Activated naive CD4-positive, alpha-beta T cell treated with anti-CD3 and anti-CD28 coated beads, Interleukin-2, amount 10 ng/mL, durations not matched to agents 7 days and 5 days (primary cell): ENCODE measurements around the gene MARCHF4.

Experiments used
- CTCF ChIA-PET: fragments of 350-600 bp; sonication (Branson Sonifier 250); formaldehyde crosslinking; loops from one replicate; lab custom pipeline; 2021; ENCODE audit warnings: antibody characterized with exemption; lab: Charles Lee
- DNase-seq: peaks from one replicate; pipeline ENCODE4 v3.0.0-alpha.2; 2020
- H3K27ac Mint-ChIP-seq: one replicate; pipeline ENCODE4 v1.8.0; 2021; ENCODE audit warnings: mild to moderate bottlenecking, moderate library complexity, mixed read lengths
- H3K27me3 Mint-ChIP-seq: one replicate; pipeline ENCODE4 v1.8.0; 2021; ENCODE audit warnings: mild to moderate bottlenecking, mixed read lengths
- H3K36me3 Mint-ChIP-seq: one replicate; pipeline ENCODE4 v1.8.0; 2021; ENCODE audit warnings: mixed read lengths
- H3K4me1 Mint-ChIP-seq: one replicate; pipeline ENCODE4 v1.8.0; 2021; ENCODE audit warnings: mixed read lengths
- H3K4me3 Mint-ChIP-seq: one replicate; pipeline ENCODE4 v1.8.0; 2021; ENCODE audit warnings: mild to moderate bottlenecking, moderate library complexity, mixed read lengths
- H3K9me3 Mint-ChIP-seq: one replicate; pipeline ENCODE4 v1.8.0; 2021; ENCODE audit warnings: mixed read lengths

The MARCHF4 gene

DNA sequence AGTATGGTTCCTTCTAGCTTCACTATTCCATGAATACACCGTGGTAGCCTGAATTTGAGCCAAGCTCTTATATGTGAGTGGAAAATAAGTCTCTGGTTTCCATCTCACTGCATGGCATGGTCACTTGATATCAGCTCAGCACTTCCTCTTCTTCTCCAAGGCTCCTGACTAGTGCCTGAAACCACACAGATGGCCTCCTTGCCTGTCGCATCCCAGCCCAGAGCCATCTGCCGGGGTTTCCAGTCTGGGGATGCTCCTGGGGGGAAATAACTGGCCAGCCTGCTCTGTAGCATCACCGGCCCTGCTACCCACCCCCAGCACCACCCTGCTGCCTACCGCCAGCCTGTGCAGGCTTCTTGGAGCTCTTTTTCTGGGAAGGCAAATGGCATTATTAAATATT, 7.7 kb upstream of the MARCHF4 start:
- Mint-ChIP-seq H3K4me3 (no peak overlapping the region), H3K4me1 (no peaks in the 10 kb centered on the region), H3K9me3 (peaks cover 2% of the 10 kb centered on the region), H3K27me3 (peaks cover 4% of the 10 kb centered on the region), H3K27ac (no peak overlapping the region), H3K36me3 (no peaks in the 10 kb centered on the region)
- DNase-seq: no peak
- CTCF ChIA-PET: no interaction called here

DNA sequence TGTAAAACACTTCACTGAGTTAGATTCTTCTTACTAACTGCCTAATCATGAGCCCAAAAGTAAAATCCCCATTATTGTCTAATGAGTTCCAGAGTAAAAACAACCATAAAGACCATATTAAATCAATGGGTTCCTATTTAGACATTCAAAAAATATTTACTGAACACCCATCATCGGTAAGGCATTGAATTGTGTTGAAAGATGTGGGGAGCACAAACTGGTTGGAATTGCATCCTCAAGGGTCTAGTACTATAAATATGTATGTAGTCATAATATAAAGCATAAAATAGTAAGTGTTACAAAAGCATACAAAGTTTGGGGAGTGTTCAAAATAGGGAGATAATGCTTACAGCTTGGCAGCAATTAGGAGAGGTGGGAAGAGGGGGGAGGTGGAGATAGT, 3.0 kb upstream of the MARCHF4 start:
- H3K4me3 Mint-ChIP-seq: no peak overlapping the region
- CTCF ChIA-PET: no interaction called here
- DNase-seq: no peak
- peaks cover 45% of the 10 kb centered on the region for H3K27me3 Mint-ChIP-seq
- no peak overlapping the region for H3K27ac Mint-ChIP-seq
- H3K9me3 Mint-ChIP-seq: no peaks in the 10 kb centered on the region
- no peaks in the 10 kb centered on the region for H3K36me3 Mint-ChIP-seq
- H3K4me1 Mint-ChIP-seq: peaks cover 14% of the 10 kb centered on the region

DNA sequence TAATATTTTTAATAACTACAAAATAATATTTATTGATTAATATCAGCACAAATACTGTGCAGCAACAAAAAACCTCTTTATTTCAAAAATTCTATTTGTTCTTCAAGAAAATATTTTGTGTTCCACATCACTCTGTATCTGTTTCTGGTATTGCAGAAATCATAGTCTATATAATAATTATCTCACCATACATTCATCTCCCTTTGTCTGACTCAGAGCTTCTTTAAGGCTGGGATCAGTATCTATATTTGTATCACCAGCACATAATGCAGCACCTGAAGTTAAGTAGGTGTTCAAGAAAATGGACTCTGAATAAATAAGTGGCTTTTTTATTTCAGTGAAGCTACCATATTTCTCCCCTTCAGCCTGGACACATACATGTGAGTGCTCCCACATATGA, 1.6 kb upstream of the MARCHF4 start:
- Mint-ChIP-seq H3K4me3 (no peak overlapping the region), H3K36me3 (no peaks in the 10 kb centered on the region), H3K27ac (no peak overlapping the region), H3K27me3 (peaks cover 59% of the 10 kb centered on the region), H3K4me1 (peaks cover 14% of the 10 kb centered on the region), H3K9me3 (no peaks in the 10 kb centered on the region)
- DNase-seq: no peak
- CTCF ChIA-PET: no interaction called here

DNA sequence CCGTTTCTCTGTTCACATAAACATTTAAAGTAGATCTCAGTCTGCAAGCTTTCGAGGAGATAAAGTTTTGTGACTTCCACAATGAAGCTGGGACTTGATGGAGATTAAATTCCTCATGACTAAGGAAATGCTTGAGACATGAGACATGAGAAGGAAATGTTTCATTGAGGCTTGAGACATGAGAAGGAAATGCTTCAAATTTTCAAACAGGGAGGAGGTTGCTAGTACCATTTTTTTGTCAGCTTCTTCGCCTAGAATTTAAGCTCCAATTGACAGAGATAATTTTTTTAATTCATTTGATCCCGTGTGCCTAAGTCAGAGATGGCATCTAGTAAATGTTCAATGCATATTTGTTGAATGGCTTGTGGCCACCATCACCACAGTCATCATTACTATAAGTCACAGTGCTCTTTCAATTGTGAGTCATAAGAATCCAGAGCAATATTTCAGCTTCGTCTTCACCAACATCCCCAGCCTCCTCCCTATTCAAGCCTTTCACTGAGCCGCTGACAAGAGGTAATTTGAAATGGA, 543 bp upstream of the MARCHF4 start:
- no peak for DNase-seq
- no peaks in the 10 kb centered on the region for H3K9me3 Mint-ChIP-seq
- H3K36me3 Mint-ChIP-seq: no peaks in the 10 kb centered on the region
- no peak overlapping the region for H3K4me3 Mint-ChIP-seq
- no peak overlapping the region for H3K27ac Mint-ChIP-seq
- CTCF ChIA-PET: interaction anchor here (0.8 kb wide), 1 partner anchor 32 kb away, joined by 3 read pairs; no protein-coding TSS in a partner anchor
- peaks cover 14% of the 10 kb centered on the region for H3K4me1 Mint-ChIP-seq
- peaks cover 70% of the 10 kb centered on the region for H3K27me3 Mint-ChIP-seq

DNA sequence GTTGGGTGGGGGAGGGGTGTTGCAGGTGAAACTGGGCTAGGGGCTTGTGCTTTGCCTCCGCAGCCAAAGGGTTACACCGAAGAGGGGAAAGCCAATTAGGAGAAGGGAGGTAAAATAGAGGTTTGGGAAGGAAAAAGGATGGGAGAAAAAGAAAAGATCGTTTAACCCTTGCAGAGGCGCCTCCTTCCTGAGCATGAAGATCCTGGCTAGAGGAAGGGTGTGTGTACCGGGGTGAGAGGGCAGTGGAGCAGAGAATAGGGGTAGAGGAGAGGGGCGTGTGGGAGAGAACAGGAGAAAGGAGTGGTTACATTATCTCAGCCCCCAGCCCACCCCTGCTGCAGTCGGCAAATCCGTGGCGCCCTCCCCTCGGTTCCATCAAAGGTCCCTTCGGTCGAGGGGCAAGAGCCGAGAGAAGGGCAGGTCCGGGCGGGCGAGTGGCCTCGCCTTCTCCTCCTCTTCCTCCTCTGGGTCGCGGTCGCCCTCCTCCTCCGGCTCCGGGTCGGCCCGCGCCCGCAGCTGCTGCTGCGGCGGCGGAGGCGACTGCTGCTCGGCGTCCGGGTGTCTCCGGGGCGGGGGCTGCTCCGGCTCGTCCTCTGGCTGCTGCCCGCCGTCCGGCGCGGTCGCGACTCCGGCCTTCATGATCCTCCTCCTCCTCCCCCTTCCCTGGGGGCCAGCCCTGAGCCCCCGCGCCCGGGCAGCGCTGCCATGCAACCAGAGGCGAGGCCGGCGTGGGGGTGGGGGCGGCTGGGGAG, 1.1 kb downstream of the MARCHF4 start:
- peaks cover 80% of the 10 kb centered on the region for H3K27me3 Mint-ChIP-seq
- no peak for DNase-seq
- no peaks in the 10 kb centered on the region for H3K36me3 Mint-ChIP-seq
- no peaks in the 10 kb centered on the region for H3K9me3 Mint-ChIP-seq
- H3K4me1 Mint-ChIP-seq: peaks cover 14% of the 10 kb centered on the region
- H3K4me3 Mint-ChIP-seq: no peak overlapping the region
- CTCF ChIA-PET: no interaction called here
- H3K27ac Mint-ChIP-seq: no peak overlapping the region

DNA sequence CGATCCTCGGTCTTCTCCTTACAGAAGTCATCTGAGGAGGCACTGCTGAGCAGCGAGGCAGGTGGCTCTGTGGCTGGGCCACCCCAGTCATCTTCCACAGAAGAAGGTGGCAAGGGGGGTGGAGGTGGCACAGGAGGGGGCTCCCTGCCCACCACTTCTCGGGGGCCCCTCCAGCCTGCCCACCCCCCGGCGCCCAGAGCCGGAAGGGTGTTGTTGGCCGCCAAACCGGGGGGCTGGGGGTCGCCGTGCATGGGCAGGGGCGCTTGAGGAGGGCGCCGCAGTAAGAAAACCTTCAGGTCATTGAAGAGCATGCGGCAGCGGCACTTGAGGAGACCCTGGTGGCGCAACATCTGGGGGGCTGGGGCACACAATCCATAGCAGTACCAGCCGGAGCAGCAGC, 2.5 kb downstream of the MARCHF4 start:
- Mint-ChIP-seq H3K27ac (no peak overlapping the region), H3K9me3 (no peaks in the 10 kb centered on the region), H3K4me1 (peaks cover 14% of the 10 kb centered on the region), H3K27me3 (peaks cover 84% of the 10 kb centered on the region), H3K4me3 (no peak overlapping the region), H3K36me3 (no peaks in the 10 kb centered on the region)
- DNase-seq: no peak
- CTCF ChIA-PET: no interaction called here

DNA sequence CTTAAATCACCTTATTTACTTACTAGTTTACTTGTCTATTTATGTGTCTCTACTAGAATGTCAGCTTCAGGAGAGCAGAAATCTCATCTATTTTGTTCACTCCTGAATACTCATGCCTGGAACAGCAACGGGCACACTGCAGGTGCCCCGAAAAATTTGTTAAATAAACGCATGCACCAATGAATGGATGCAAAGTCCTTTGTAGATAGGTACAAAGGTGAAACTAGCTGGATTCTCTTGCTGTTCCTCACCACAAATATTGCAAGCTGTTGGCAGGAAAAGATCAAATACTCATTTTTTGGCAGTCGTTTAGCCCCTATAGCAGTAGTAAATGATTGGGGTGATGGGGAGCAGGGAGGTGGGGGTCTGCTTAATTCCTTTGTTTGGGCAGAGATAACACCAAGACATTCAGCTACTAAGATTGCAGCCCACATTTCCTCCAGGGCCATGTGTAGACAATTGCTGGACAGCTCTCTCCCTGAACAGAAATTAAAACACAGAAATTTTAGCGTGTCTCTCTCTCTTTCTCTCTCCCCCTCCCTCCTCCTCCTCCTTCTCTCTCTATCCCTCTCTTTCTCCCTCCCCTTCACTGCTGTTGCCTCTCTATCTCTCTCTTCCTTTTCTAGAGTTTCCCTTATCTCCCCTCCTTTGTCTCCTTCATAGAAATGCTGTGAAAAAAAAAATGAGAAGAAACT, 5.4 kb downstream of the MARCHF4 start:
- H3K27me3 Mint-ChIP-seq: peaks cover 68% of the 10 kb centered on the region

DNA sequence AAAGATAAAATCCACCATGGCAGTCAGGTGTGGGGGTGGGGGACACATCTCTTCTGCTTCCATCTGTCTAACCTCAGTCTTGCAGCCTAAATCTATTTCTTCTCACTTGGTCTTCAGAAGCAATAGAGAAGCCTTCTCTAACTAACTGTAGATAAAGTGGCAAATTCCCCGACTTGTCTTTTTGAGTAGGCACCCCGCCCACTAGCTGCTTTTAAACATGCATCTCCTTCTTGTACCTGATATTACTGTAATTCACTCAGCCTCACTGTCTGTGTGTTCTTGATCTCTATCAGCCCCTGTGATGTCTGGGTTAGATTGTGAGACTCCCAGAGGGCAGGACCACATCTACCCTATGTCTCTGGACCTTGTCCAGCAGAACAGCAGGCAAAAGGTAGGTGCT, 6.8 kb downstream of the MARCHF4 start:
- Mint-ChIP-seq H3K4me1 (no peaks in the 10 kb centered on the region), H3K27me3 (peaks cover 55% of the 10 kb centered on the region)
- DNase-seq: no peak

More for the DNA sequence above, 5.4 kb downstream of the MARCHF4 start:
- CTCF ChIA-PET: interaction anchor here (1.4 to 1.7 kb wide), 2 partner anchors 9 to 37 kb away, joined by 4 to 8 read pairs; no protein-coding TSS in a partner anchor
- no peaks in the 10 kb centered on the region for H3K36me3 Mint-ChIP-seq
- H3K4me1 Mint-ChIP-seq: peaks cover 7% of the 10 kb centered on the region
- no peaks in the 10 kb centered on the region for H3K9me3 Mint-ChIP-seq
- H3K4me3 Mint-ChIP-seq: no peak overlapping the region
- no peak overlapping the region for H3K27ac Mint-ChIP-seq
- no peak for DNase-seq

DNA sequence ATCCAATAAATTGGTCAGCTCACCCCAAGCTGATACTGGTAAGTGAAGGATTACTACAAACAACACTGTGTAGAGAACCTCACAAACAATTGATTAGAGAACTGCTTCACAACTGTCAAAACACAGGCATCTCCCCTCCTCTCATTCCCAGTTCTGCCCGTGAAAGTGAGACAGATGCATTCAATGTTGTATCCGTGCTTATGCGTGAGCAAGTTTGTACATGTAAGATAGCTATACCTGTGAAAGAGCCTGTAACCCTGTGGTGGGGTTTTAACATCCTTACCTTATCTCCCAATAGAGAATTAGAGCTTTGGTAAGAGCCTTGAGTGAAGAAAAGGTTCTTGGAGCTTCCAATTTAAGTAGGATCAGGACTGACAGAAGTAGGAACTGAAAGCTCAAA, 9.1 kb downstream of the MARCHF4 start:
- no peak overlapping the region for H3K4me3 Mint-ChIP-seq
- CTCF ChIA-PET: no interaction called here

More for the DNA sequence above, 6.8 kb downstream of the MARCHF4 start:
- H3K9me3 Mint-ChIP-seq: no peaks in the 10 kb centered on the region
- CTCF ChIA-PET: no interaction called here
- no peaks in the 10 kb centered on the region for H3K36me3 Mint-ChIP-seq
- H3K4me3 Mint-ChIP-seq: no peak overlapping the region
- H3K27ac Mint-ChIP-seq: no peak overlapping the region

DNA sequence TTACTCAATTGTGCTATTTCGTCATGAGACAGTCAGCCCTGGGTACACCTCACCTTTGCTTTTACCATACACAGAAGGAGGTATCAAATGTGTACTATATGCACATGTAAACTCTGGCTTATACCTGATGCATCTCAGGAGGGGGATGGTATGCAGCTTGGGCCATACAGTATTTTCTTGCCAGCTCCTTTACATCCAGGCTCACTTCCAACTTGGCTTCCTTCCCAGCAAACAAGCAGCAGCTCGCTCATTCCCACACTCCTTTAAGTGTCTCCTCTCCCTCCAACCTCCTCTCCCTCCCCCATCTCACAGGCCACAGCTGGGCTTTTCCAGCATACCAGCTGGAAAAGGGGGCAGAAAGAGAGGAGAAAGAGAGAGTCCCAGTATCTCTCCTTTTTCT, 9.6 kb downstream of the MARCHF4 start:
- peaks cover 39% of the 10 kb centered on the region for H3K27me3 Mint-ChIP-seq
- H3K4me3 Mint-ChIP-seq: no peak overlapping the region
- H3K4me1 Mint-ChIP-seq: no peaks in the 10 kb centered on the region
- H3K36me3 Mint-ChIP-seq: no peaks in the 10 kb centered on the region
- CTCF ChIA-PET: no interaction called here
- H3K27ac Mint-ChIP-seq: no peak overlapping the region
- H3K9me3 Mint-ChIP-seq: no peaks in the 10 kb centered on the region
- no peak for DNase-seq

More for the DNA sequence above, 9.1 kb downstream of the MARCHF4 start:
- peaks cover 44% of the 10 kb centered on the region for H3K27me3 Mint-ChIP-seq
- H3K4me1 Mint-ChIP-seq: no peaks in the 10 kb centered on the region
- H3K27ac Mint-ChIP-seq: no peak overlapping the region
- no peak for DNase-seq
- H3K36me3 Mint-ChIP-seq: no peaks in the 10 kb centered on the region
- no peaks in the 10 kb centered on the region for H3K9me3 Mint-ChIP-seq

DNA sequence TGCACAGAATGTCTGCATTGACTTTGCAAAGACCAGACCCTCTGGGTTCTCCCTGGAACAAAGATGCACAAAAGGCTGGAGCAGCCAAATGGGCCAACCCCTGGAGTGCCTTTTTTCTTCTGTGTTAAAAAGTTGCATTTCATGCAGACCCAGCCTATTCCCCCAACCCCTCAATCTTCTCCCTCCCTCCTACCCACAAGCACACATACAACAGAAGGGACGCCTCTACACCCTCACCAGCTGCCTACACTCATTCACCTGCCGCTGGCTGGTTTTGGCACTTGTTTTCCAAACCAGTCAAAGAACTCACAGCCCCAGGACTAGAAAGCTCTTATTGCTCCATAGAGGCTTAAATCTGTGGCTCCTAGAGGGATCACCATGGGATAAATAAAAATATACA, 16.6 kb downstream of the MARCHF4 start:
- H3K4me1 Mint-ChIP-seq: peaks cover 37% of the 10 kb centered on the region
- H3K27ac Mint-ChIP-seq: no peak overlapping the region
- H3K36me3 Mint-ChIP-seq: peaks cover 5% of the 10 kb centered on the region
- no peak for DNase-seq
- CTCF ChIA-PET: no interaction called here
- H3K9me3 Mint-ChIP-seq: peaks cover 3% of the 10 kb centered on the region
- no peak overlapping the region for H3K4me3 Mint-ChIP-seq
- H3K27me3 Mint-ChIP-seq: peaks cover 20% of the 10 kb centered on the region

DNA sequence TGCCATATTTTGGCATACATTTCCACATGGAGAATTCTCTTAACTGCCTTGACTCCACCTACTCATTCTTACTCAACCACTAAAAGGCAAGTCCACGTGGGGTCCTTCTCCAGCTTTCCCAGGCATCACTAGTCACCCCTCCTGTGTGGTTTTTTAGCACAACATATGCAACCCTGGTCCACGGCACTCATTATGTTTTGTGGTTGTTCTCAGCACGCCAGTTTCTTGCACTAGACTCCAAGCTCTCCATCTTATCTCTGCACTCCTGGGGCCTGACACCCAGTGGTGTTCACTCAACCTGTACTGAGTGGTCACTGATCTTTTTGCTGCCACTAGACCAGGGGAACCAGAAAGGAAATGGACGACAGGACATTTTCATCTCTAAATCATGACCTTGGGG, 18.0 kb downstream of the MARCHF4 start:
- DNase-seq: no peak
- CTCF ChIA-PET: no interaction called here
- Mint-ChIP-seq H3K4me3 (no peak overlapping the region), H3K27ac (peak overlapping the region; percentile 19), H3K9me3 (peaks cover 3% of the 10 kb centered on the region), H3K36me3 (peaks cover 5% of the 10 kb centered on the region), H3K4me1 (peaks cover 51% of the 10 kb centered on the region), H3K27me3 (peaks cover 13% of the 10 kb centered on the region)

DNA sequence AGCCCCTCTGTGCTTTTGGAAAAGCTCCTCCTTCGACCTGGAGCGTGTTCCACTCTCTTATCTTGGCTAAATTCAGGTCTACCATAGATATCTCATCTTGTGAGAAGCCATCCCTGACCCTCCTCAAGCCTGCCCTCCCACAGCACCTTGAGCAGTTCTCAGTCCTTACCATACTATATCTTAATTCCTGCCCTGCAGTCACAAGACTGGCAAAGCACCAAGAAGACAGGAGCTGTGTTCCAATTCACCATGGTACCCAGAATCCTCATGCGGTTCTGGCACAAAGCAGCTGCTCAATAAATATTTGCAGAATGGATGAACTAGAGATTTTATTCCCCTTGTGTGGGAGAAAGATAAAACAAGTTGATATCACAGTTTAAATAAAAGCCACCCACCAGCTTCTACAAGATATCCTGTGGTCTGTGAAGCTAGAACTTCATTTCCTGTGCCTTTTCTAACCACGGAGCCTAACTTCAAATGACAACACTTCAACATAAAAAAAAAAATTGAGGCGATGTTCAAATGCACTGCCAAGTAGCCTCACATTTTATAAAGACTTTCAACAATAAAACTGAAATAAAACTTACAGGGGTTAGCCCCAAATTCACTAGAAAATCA, 19.5 kb downstream of the MARCHF4 start:
- Mint-ChIP-seq H3K36me3 (peaks cover 5% of the 10 kb centered on the region), H3K27me3 (peaks cover 7% of the 10 kb centered on the region), H3K4me1 (peaks cover 60% of the 10 kb centered on the region), H3K4me3 (peak overlapping the region; percentile 12), H3K27ac (peak overlapping the region; percentile 93), H3K9me3 (peaks cover 3% of the 10 kb centered on the region)
- no peak for DNase-seq
- CTCF ChIA-PET: interaction anchor here (1.0 to 1.1 kb wide), 2 partner anchors 53 to 70 kb away, joined by 5 read pairs; no protein-coding TSS in a partner anchor
